Heart right ventricle (tissue), 16 donors: Measurements from ENCODE around the gene GPC5. TPM values are rescaled to one million over a fixed set of nuclear protein-coding genes. Genes with fewer than 3 reads are reported as not detected.

Experiments
- ATAC-seq, 8 donors: fragments of 200-7000 bp; cut with Tn5 transposase; one replicate each; pipeline ENCODE4 v1.9.1; 2020; ENCODE audit warnings: mild to moderate bottlenecking in 8 of 8, moderate library complexity in 8 of 8, moderate number of reproducible peaks in 1 of 8
- DNase-seq, 2 donors: peaks; one replicate each; pipeline ENCODE4 v3.0.0-alpha.2; 2020
- H3K27ac ChIP-seq, 10 donors: fragments of 200-600 bp; sonication (generic) in 2 of 10; one replicate each; pipeline versions ENCODE4 v1.5.0 to v1.8.0; 2020 to 2022; ENCODE audit warnings: mild to moderate bottlenecking in 3 of 10
- H3K27me3 ChIP-seq, 7 donors: fragments of 200-600 bp; one replicate each; pipeline ENCODE4 v1.8.0; 2021 to 2022; ENCODE audit warnings: mild to moderate bottlenecking in 2 of 7
- H3K36me3 ChIP-seq, 9 donors: fragments of 200-600 bp; sonication (generic) in 1 of 9; one replicate each; pipeline versions ENCODE4 v1.5.0 to v1.8.0; 2020 to 2022; ENCODE audit warnings: mild to moderate bottlenecking in 2 of 9
- H3K4me1 ChIP-seq, 9 donors: fragments of 200-600 bp; sonication (generic) in 1 of 9; one replicate each; pipeline versions ENCODE4 v1.5.0 to v1.8.0; 2020 to 2022; ENCODE audit warnings: mild to moderate bottlenecking in 4 of 9
- H3K4me3 ChIP-seq, 10 donors: fragments of 200-600 bp; sonication (generic) in 2 of 10; one replicate each; pipeline versions ENCODE4 v1.5.0 to v1.8.0; 2020 to 2022; ENCODE audit warnings: mild to moderate bottlenecking in 7 of 10, moderate library complexity in 2 of 10
- H3K9me3 ChIP-seq, 11 donors: fragments of 200-600 bp in 10 of 11; sonication (generic) in 2 of 11; one replicate each; pipeline versions ENCODE4 v1.5.0 to v1.8.0; 2013 to 2022; ENCODE audit warnings: mild to moderate bottlenecking in 2 of 11, control low read depth in 1 of 11, moderate library complexity in 1 of 11
- WGBS, 2 donors: extraction: QIAGEN DNeasy Blood & Tissue Kit; methylation state at CpG; one replicate each; pipeline ENCODE4 v1.1.7; 2013; ENCODE audit warnings: inconsistent platforms in 1 of 2; 5-methylcytosine and 5-hydroxymethylcytosine counted together
- intact Hi-C, 10 donors: fragments of 100-400 bp; cut with DNase I; formaldehyde crosslinking; loops; one replicate each; pipeline versions ENCODE4 v1.11.1 to v1.14.2; 2022
- polyA plus RNA-seq, 2 donors: library from polyadenylated mRNA; stranded (reverse); fragments of 200-250 nt; gene quantifications; one replicate each; pipeline ENCODE4 v1.2.3, GENCODE V29; 2013
- total RNA-seq, 10 donors: library from RNA; stranded (reverse); fragmentation: NEBNext Ultra II Directional in 3 of 10; extraction: Animal tissue kit (Norgen Biotek cat#: 25700) in 3 of 10; gene quantifications; one replicate each; pipeline versions ENCODE4 v1.2.1 to v1.2.4, GENCODE V29; 2021 to 2023
- TF ChIP-seq, protein P1 (sequence below), 9 donors: fragments of 200-600 bp; sonication (generic) in 2 of 9; IDR thresholded peaks; one replicate each; pipeline versions ENCODE4 v1.5.0 to v1.8.0; 2021 to 2022; ENCODE audit warnings: antibody characterized with exemption in 9 of 9, mild to moderate bottlenecking in 5 of 9, moderate library complexity in 1 of 9
- donor health status: Arrhythmogenic right ventricular cardiomyopathy.
- donor health status: ischemic (EF 13 %, LVEDD 7.1; RV severe dilation, severe dysfunction).
- donor health status: healthy with polysubstance abuse.
- donor health status: DM: no; HTN: yes; CAD: no.
- donor health status: DM: no; HTN: no; CAD: no.
- donor health status: ischemic (EF 25% LVEDD 6.9; RV normal size, moderate dysfunction).
- donor health status: ischemic (EF 25% LVEDD 5.7; RV mildly dilated, moderate dysfunction).
- donor health status: healthy.
- donor health status: DM: yes; HTN: yes; CAD: no.
- donor health status: Ischemic cardiomyopathy.
- donor health status: ischemic (EF 35%, LVEDD 5.7; RV mildly dilated, moderate dysfunction).
- donor health status: nonischemic (EF 11% LVEDD 7.7; RV severe dilation, severe dysfunction).
- donor health status: DM: yes; HTN: yes; CAD: no.
- donor health status: PGD.
- donor health status: ischemic (EF 29% LVEDD 5.4; RV normal size, mild dysfunction).
- donor health status: nonischemic (EF 23%, LVEDD 6.1; RV moderate dilation, normal function).

The GPC5 gene
- total and polyA plus RNA-seq, 12 donors: 0.01 to 3.5 (median 0.70) TPM; not detected in 1

- H3K4me1 ChIP-seq: no peaks in the 10 kb centered on the region
- WGBS, 2 donors: 26 to 27% methylated on average over 4 of the region's 4 CpGs
- intact Hi-C loops: loop anchor here in 1 of 10 donors (5.0 kb wide), 1 partner anchor 338 kb away; no protein-coding TSS in a partner anchor
- no peak overlapping the region for H3K4me3 ChIP-seq
- no peak overlapping the region for H3K27ac ChIP-seq
- DNase-seq: no peak
- no peaks in the 10 kb centered on the region for H3K9me3 ChIP-seq
- TF ChIP-seq, protein P1, sequence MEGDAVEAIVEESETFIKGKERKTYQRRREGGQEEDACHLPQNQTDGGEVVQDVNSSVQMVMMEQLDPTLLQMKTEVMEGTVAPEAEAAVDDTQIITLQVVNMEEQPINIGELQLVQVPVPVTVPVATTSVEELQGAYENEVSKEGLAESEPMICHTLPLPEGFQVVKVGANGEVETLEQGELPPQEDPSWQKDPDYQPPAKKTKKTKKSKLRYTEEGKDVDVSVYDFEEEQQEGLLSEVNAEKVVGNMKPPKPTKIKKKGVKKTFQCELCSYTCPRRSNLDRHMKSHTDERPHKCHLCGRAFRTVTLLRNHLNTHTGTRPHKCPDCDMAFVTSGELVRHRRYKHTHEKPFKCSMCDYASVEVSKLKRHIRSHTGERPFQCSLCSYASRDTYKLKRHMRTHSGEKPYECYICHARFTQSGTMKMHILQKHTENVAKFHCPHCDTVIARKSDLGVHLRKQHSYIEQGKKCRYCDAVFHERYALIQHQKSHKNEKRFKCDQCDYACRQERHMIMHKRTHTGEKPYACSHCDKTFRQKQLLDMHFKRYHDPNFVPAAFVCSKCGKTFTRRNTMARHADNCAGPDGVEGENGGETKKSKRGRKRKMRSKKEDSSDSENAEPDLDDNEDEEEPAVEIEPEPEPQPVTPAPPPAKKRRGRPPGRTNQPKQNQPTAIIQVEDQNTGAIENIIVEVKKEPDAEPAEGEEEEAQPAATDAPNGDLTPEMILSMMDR (IDR thresholded peaks at IDR 0.05): no peak
- H3K27me3 ChIP-seq: no peaks in the 10 kb centered on the region
- H3K36me3 ChIP-seq: no peaks in the 10 kb centered on the region
- no peak for ATAC-seq
Measured at GRCh38 chr13:91725646-91726045, 327.2 kb downstream of the GPC5 start.

GRCh38 chr13:91726671-91727070, 328.2 kb downstream of the GPC5 start:
- H3K9me3 ChIP-seq: peaks cover 0 to 2% (median 0%) of the 10 kb centered on the region in 11 donors
- TF ChIP-seq, protein P1 (IDR thresholded peaks at IDR 0.05): no peak
- 70 to 75% methylated on average over 6 of the region's 6 CpGs for WGBS, 2 donors

DNA sequence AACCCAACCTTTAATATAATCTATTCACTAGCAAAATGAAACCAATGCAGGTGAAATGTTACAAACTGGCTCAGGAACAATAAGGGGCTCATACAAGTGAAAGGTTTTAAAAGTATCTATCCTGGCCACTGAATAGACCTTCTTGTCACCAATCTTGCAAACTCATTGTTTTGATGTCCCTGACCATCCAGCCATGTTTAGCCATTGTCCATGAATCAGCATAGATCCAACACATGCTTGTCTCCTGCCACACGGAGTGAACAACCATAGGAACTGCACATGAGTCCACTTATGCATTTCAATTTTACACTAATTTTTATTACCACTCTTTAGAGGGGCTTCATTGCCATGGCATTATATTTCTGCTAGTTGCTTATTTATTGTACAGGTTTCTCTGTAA, 331.4 kb downstream of the GPC5 start:
- 75 to 83% methylated on average over 1 of the region's 1 CpG for WGBS, 2 donors
- H3K36me3 ChIP-seq: no peaks in the 10 kb centered on the region
- H3K9me3 ChIP-seq: peaks cover 0 to 14% (median 0%) of the 10 kb centered on the region in 11 donors
- no peak overlapping the region for H3K27ac ChIP-seq
- intact Hi-C loops: loop anchor here in 1 of 10 donors (5.0 kb wide), 1 partner anchor 343 kb away; no protein-coding TSS in a partner anchor
- ATAC-seq (no peak), DNase-seq (no peak)
- no peak overlapping the region for H3K4me3 ChIP-seq
- no peaks in the 10 kb centered on the region for H3K27me3 ChIP-seq
- TF ChIP-seq, protein P1 (IDR thresholded peaks at IDR 0.05): no peak
- H3K4me1 ChIP-seq: no peaks in the 10 kb centered on the region

More at GRCh38 chr13:91726671-91727070, 328.2 kb downstream of the GPC5 start:
- H3K4me3 ChIP-seq: no peak overlapping the region
- no peak overlapping the region for H3K27ac ChIP-seq
- no peak for DNase-seq
- no peaks in the 10 kb centered on the region for H3K4me1 ChIP-seq
- intact Hi-C loops: loop anchor here in 1 of 10 donors (5.0 kb wide), 1 partner anchor 339 kb away; no protein-coding TSS in a partner anchor
- no peak for ATAC-seq
- H3K27me3 ChIP-seq: no peaks in the 10 kb centered on the region
- no peaks in the 10 kb centered on the region for H3K36me3 ChIP-seq

GRCh38 chr13:91739751-91740150, 341.3 kb downstream of the GPC5 start:
- H3K9me3 ChIP-seq: peaks cover 0 to 9% (median 0%) of the 10 kb centered on the region in 11 donors
- peaks cover 0 to 5% (median 0%) of the 10 kb centered on the region in 9 donors for H3K4me1 ChIP-seq
- no peaks in the 10 kb centered on the region for H3K36me3 ChIP-seq
- TF ChIP-seq, protein P1 (IDR thresholded peaks at IDR 0.05): no peak
- no peak overlapping the region for H3K4me3 ChIP-seq
- no peak overlapping the region for H3K27ac ChIP-seq
- intact Hi-C loops: no loop called here
- no peak for ATAC-seq
- 94 to 96% methylated on average over 2 of the region's 2 CpGs for WGBS, 2 donors
- DNase-seq: no peak
- H3K27me3 ChIP-seq: no peaks in the 10 kb centered on the region
